ENCODE data around the gene PTPMT1.
"Not testable (repeated sequence)": the region's sequence is repeated elsewhere in the genome, so short reads cannot be mapped to it uniquely, and the experiment has no call there.

Gene PTPMT1

DNA sequence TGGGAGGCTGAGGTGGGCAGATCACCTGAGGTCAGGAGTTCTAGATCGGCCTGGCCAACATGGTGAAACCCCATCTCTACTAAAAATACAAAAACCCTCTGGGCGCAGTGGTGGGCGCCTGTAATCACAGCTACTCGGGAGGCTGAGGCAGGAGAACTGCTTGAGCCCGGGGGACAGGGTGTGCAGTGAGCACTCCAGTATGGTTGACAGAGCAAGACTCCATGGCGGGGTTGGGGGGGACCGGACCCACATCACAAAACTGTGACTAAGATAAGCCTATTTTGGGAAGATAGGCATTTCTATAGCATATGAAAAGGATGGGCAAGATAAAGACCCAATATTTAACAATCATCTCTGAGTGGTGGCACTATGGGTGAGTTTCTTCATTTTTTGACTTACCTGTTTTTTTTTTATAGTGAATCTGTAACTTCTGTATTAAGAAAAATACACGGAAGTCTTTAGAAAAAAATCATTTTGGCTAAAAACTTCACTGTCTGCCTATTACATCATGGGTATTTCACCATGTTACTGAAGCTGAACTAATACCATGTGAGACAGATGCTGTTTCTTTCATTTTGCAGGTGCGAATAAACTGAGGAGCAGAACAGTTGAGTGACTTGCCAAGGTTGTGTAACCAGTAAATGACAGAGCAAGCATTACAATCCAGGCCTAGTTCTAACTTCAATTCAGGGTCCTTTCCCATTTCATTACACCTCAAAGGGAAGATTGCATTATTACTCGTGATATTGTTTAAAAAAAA lies 14.9 kb upstream of the PTPMT1 start:
- DNase-seq = no peak

DNA sequence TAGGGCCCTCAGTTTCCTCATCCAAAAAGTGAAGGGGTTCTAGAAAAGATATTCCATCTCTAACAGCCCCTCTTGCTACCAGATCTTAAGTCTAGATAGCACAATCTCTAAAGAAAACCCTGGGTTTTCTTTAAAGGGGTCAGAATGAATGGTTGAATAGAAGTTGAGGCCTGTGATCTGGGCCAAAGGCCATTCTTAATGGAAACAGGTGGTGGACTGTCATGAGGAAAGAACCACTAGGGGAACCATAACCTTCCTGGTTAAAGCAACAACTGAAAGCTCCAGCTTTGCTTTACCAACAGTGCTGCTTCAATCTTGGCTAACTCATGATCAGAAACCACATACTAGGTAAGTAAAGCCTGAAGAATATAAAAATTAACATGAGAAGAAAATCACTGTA lies 14.3 kb upstream of the PTPMT1 start:
- DNase-seq = peak; percentile 50

DNA sequence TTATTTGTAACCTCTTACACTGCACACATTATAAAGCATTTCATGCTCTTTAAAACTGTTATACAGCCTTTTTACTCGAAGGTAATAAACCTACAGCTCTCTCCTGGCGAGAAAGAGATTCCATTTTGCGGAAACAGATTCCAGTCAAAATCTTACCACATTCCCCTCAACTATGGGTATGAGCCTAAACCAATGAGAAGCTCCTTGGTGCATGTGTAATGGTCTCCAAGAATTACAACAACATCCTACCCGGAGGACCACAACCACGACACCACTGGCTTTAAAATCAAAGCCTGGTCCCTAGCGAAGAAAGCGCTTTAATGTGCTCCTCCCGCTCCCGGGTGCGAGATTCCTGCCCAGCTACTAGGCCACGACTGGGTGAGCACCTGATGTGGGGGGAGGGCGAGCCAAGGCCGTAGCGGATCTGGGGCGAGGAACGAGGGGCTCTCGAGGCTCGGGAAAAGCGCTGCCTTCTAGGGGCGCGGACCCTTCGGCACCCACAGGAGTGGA lies 13.3 kb upstream of the PTPMT1 start:
- peak; percentile 22 for DNase-seq

DNA sequence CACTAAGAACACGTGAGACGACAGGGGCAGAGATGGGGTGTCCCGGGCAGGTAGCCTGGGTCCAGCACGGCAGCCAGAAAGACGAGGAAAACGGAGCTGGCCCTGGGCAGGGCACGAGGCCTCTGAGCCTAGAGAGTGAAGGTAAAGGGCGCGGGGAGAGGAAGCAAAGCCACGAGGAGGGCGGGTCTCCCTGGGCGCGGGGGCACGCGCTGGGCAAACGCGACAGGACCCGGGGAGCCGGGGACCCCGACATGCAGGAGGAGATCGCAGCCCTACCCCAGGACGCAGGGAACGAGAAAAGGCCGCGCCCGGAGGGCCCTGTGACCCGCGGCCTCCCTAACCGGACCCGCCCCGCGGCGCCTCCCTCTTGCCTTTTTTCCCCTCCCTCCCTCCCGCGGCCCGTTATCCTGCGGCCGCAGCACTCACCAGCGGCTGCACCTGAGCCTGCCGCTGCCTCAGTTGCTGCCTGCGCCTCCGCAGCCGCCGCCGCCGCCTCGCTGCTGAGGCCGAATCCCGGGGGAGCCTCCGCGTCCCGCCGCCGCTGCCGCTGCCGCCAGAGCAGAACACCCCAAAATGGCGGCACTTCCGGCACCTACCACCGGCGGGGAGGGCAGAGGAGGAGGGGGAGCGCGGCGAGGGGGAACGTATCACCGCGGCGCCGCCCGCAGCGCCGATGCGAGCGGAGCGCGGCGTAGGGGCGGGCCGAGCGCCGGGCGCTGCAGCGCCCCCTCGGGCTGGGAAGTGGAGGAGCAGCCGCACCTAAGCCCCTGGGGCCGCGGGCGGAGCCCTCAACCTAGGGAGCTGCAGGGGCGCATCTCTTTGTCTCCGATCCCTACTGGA lies 12.6 kb upstream of the PTPMT1 start, which contains the start of gene CELF1:
TSS of gene CELF1 (minus strand) at position 567 of the 840 bp plus-strand sequence. CDS start 53,609 bp downstream, outside the sequence.
- DNase-seq = peak; percentile 90

DNA sequence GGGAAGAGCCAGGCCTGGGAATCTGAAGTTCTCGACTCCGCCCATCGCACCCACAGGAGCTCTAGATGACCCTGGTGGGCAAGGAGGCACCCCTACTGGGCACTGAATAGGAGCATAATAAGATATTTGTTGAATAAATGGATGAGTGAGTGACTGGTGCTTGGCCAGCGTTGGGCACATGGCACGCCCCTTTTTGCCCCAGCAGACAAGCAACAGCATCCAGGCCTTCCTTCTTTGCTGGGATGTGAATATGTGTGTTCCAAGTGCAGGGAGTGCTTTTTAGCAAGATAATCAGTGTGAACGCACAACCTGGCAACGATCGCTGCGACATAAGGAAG lies 12.0 kb upstream of the PTPMT1 start:
- DNase-seq = no peak

DNA sequence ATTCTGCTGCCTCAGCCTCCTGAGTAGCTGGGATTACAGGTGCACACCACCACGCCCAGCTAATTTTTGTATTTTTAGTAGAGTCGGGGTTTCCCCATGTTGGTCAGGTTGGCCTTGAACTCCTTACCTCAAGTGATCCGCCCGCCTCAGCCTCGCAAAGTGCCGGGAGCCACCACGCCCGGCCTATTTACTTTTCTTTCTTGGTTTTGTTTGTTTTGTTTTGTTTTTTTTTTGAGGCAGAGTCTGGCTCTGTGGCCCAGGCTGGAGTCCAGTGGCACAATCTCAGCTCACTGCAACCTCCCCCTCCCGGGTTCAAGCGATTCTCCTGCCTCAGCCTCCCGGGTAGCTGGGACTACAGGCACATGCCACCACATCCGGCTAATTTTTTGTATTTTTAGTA lies 8.4 kb upstream of the PTPMT1 start:
- not testable (repeated sequence) for DNase-seq

DNA sequence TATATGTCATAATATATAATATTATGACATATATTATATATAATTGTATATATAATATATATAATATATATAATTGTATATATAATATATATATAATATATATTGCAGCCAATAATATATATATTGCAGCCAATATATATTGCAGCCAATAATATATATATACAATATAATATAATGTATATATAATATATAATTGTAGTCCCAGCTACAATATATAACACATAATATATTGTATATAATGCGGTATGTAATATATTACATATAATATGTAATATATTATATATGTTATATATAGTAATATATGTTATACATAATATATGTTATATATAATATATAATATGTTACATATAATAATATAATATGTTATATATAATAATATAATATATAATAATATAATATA lies 6.7 kb upstream of the PTPMT1 start:
- no peak for DNase-seq

DNA sequence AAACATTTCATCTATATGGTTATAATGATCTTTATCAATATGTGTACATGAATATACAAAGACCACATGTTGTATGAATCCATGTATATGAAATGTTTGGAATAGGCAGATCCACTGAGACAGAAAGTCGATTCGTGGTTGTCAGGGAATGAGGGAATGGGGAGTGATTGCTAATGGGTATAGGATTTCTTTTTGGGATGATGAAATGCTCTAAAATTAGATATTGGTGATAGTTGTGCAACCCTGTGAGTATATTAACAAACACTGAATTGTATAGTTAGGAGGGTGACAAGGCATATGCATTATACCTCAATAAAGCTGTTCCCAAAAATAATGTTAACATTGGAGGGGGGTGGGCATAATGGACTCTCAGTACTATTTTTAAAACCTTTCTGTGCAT lies 5.0 kb upstream of the PTPMT1 start:
- peak; percentile 76 for DNase-seq

DNA sequence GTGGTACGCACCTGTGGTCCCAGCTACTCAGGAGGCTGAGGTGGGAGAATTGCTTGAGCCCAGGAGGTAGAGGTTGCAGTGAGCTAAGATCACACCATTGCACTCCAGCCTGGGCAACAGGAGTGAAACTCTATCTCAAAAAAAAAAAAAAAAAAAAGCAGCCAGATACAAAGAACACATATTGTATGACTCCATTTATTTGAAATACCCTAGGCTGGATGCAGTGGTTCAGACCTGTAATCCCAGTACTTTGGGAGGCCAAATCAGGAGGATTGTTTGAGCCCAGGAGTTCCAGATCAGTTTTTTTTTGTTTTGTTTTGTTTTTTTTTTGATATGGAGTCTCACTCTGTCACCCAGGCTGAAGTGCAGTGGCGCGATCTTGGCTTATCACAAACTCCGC lies 3.0 kb upstream of the PTPMT1 start:
- not testable (repeated sequence) for DNase-seq

DNA sequence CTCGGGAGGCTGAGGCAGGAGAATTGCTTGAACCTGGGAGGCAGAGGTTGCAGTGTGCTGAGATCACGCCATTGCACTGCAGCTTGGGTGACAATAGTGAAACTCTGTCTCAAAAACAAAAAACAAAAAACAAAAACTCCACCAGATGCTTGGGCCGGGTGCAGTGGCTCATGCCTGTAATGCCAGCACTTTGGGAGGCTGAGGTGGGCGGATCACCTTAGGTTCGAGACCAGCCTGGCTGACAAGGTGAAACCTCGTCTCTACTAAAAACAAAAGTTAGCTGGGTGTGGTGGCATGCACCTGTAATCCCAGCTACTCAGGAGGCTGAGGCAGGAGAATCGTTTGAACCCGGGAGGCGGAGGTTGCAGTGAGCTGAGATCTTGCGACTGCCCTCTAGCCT lies 1.0 kb upstream of the PTPMT1 start:
- not testable (repeated sequence) for DNase-seq

DNA sequence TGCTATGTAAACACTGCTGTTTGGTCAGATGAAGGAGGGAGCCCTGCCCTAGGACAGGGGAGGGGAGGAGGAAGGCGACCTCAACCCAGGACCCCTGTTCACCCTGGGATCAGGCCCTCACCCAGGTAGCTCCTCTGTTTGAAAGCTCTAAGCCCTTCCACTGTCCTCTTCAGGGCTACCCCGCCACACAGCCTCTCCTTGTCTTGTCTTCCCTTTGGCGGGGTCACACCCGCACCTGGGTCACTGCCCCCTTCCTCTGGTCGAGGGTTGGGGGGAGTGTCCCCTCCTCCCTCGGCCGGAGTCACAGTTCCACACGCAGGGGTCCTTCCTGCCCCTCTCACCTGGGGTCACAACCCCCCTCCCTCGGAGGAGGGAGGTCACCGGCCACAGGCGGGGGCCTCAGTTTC lies 463 bp upstream of the PTPMT1 start:
- no peak for DNase-seq

DNA sequence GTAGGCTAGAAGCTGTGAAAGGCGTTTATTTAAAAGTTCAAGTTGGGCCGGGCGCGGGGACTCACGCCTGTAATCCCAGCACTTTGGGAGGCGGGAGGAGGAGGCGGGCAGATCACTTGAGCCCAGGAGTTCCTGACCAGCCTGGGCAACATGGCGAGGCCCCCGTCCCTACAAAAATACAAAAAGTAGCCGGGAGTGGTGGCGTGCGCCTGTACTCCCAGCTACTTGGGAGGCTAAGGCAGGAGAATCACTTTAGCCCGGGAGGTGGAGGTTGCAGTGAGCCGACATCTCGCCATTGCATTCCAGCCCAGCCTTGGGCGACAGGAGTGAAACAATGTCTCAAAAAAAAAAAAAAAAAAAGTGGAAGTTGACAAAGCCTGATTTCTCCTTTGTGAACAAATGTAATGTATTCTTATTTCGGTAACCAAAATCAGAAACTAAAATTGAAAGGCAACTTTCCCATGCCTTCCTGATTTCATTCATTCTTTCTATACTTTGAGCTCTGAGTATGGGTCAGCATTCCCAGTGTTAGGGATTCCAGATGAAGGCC lies 825 bp downstream of the PTPMT1 start:
- no peak for DNase-seq

DNA sequence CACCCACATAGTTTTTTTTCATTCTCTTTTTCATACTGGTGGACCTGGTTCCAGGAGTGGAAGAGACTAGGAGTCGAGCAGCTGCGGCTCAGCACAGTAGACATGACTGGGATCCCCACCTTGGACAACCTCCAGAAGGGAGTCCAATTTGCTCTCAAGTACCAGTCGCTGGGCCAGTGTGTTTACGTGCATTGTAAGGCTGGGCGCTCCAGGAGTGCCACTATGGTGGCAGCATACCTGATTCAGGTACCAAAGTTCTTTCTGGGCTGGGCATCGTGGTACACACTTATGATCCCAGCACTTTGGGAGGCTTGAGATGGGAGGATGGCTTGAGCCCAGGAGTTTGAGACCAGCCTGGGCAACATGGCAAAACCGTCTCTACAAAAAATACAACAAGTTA lies 4.2 kb downstream of the PTPMT1 start:
- no peak for DNase-seq

DNA sequence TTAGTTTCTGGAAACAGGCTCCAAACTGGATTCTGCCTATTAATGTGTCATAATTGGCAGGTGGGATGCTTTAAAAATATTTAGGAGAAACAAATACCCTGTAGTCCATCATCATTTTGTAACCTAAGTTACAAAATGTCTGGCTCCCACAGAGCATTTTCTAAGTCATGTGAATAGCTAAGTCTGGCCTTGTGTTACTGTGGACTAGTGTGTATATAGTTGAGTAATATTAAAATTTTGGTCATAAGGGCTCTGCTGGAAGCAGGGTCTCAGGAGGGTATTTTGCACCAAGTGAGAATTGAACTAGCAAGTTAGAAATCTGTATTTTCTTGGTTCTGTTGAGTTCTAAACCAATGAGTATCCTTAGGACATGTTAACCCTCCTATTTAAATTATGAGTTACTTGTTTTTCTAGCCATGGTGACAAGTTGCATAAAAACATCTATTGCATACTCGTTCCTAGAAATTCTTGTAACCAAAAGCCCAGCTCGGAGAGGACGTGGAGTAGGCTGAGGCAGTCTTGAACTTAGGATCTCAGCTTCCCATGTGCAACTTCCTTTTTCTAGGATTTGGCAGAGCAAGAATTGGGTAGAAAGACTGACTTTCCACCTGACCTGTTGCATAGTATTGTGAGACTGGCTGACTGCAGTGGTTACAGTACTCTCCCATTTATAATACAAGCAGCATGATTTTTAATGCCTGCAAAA lies 5.4 kb downstream of the PTPMT1 start:
- no peak for DNase-seq

DNA sequence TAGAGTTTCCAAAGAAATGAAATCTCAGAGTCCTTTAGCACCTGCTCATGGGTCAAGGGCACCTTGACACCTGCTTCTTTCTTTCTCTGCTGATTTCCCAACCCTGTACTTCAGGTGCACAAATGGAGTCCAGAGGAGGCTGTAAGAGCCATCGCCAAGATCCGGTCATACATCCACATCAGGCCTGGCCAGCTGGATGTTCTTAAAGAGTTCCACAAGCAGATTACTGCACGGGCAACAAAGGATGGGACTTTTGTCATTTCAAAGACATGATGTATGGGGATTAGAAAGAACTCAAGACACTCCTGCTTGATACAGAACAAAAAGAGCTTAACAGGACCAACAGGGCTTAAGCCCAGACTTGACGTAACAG lies 5.9 kb downstream of the PTPMT1 start:
- no peak for DNase-seq

DNA sequence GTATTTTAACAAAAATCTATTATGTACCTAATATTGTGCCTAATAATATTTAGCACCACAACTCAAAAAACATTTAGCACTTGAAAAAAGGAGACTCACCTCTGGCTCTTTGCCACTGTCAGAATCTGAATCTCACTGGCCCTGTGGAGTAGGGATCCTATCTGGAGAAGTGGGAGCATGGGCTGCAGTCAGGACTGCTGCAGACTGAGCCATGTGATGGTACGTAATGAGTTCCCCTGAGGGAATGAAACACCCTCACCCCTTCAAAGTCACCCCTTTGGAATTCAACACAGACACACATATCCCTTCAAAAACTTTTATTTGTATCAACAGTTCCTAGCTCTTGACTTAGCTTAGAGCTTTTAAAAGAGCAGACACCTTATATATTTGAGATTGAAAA lies 6.5 kb downstream of the PTPMT1 start:
- peak; percentile 48 for DNase-seq

DNA sequence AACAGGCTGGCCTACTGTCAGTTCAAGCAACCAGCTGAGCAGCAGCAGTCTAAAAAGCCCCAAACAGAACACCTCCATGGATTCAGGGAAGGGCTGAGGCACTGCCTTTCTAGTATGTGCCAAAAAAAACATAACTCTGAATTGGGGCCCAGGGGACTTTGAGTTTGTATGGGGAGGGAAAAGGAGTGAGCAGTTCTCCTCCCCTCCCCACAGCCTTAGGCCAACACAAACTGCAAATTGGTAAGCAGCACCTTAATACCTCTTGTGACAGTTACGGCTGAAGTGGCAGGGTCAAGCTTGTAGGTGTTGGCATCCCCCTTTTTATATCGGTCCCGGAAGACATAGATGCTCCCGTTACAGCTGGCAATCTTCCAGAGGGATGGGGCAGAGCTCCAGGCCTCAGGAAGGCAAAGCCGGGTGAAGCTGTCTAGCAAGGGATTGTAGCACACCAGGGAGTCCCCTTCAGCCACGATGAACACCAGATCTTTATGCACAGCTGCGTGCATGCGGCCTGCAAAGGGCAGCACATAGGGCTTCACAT lies 7.4 kb downstream of the PTPMT1 start:
- DNase-seq = no peak

DNA sequence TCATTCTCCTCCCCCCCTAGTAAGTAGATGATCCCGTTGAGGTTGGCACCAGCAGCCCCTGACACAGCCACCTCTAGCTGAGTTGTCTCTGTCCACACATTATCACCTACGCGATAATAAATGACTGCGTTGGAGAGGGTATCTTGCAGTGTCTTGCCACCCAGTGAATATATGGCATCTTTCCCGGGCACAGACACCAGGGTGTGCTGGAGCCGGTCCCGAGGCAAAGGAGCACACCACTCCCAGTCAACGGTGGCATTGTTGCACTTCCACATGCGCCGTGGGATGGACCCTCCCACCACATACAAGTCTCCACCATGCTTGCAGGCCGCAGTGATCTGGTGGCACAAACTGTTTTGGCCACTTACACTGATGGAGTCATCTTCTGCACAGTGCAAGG lies 7.9 kb downstream of the PTPMT1 start:
- DNase-seq = no peak

DNA sequence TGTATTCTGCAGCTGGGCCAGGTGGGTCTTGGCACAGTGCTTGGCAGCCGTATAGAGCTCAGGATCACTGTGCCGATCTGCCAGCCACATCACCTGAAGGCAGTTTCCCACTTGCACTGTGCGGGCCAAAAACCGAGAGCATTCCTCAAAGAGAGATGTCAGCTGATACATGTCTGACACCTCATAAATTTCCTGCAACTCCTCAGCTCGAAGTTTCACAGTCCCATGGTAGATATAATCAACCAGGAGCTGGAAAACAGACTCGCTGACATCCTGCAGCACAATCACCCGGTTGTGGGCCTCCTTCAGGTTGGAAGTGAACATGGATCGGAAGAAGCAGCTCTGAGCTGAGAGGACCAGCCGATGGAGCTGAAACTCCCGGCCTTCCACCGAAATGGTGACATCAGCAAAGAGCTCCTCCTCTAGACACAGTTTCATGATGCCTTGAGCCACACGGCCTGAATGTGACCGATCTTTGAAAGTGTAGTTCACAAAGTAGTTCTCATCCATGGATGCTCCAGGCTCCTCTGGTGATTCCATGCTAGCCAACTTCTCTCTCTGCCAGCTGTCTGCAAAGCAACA lies 12.2 kb downstream of the PTPMT1 start:
- no peak for DNase-seq

DNA sequence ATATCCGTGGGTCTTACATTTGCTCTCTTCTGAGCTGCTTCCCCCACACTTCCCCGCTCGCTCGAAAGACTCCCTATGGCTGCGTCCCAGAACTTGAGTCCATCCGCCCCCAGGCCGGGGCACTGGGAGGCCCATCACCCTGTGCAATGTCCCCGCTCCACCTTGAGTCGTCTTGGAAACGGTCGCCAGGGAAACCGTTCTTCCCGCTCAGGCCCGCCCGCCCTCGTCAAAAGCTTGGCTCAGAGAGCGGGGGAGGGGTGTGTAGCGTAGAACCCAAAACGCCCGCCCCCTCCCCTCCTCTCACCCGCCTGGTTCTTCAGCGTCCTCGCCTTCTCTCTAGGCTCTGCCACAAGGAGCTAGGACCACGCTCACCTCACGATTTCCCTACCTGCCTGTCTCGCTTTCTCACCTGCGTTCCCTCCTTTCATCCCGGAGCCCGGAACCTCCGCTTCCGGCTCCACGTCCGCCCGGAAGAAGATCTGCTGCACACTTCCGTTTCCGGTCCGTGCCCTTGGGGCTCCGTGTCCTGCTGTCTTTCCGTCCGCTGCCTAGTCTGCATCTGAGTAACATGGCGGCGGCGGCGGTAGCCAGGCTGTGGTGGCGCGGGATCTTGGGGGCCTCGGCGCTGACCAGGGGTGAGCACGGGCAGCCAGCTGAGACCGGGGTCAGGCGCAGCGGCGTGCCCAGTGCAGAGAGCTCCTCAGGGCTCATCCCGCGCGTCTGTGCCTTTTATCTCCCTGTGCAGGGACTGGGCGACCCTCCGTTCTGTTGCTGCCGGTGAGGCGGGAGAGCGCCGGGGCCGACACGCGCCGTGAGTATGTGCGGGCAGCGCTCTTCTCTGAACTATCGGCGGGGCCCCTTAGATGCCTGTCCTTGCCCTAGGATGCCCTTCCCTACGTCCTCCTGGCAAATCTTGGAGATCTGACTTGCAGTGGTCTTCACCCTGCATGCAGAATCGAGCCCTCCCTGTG lies 13.4 kb downstream of the PTPMT1 start, which contains the start of the genes KBTBD4 and NDUFS3:
TSS of gene KBTBD4 (minus strand) at position 447 of the 971 bp plus-strand sequence. CDS start at position 428, 19 bp downstream.
TSS of gene NDUFS3 (plus strand) at position 551 of the 971 bp plus-strand sequence. CDS start at position 569, 18 bp downstream.
- peak; percentile 83 for DNase-seq

DNA sequence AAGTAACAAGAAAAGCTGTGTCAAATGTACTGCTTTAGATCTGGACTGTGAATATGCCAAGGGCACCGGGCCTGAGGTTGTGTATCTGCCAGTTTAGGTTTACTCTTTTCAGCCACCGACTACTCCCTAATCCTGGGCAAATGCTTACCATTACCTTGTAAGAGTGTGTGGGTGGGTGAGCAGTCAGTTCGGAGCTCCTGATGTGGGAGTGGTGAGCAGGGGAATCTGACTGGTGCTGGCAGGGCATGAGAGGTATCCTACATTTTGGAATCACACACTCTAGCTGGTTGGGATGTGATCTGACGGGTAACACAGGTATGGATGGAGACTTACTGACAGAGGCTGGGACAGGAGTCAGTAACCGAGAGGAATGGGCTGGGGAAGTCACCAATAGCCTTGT lies 18.4 kb downstream of the PTPMT1 start:
- DNase-seq = no peak

Data from HCEC 1CT (cell line).